T-helper 2 cell treated with Interferon-gamma antibody and Interleukin-4, amounts not matched to agents 5 μg/mL and 100 μg/mL, for 36 hours (primary cell): ENCODE results near the gene MADCAM1.
"Not testable (repeated sequence)": the region's sequence is repeated elsewhere in the genome, so short reads cannot be mapped to it uniquely, and the experiment has no call there.

Experiments used
- DNase-seq: peaks from one replicate; pipeline ENCODE4 v3.0.0; 2021; ENCODE audit warnings: low spot score
- H3K27ac Mint-ChIP-seq: one replicate; pipeline ENCODE4 v1.8.0; 2021; ENCODE audit warnings: mild to moderate bottlenecking, mixed read lengths
- H3K27me3 Mint-ChIP-seq: one replicate; pipeline ENCODE4 v1.8.0; 2021; ENCODE audit warnings: low read depth, mixed read lengths
- H3K36me3 Mint-ChIP-seq: one replicate; pipeline ENCODE4 v1.8.0; 2021; ENCODE audit warnings: low read depth, mixed read lengths
- H3K4me1 Mint-ChIP-seq: one replicate; pipeline ENCODE4 v1.8.0; 2021; ENCODE audit warnings: low read depth, mixed read lengths
- H3K4me3 Mint-ChIP-seq: one replicate; pipeline ENCODE4 v1.8.0; 2022; ENCODE audit warnings: mild to moderate bottlenecking, moderate library complexity, mixed read lengths
- H3K9me3 Mint-ChIP-seq: one replicate; pipeline ENCODE4 v1.8.0; 2021; ENCODE audit warnings: mixed read lengths

Gene MADCAM1

DNA sequence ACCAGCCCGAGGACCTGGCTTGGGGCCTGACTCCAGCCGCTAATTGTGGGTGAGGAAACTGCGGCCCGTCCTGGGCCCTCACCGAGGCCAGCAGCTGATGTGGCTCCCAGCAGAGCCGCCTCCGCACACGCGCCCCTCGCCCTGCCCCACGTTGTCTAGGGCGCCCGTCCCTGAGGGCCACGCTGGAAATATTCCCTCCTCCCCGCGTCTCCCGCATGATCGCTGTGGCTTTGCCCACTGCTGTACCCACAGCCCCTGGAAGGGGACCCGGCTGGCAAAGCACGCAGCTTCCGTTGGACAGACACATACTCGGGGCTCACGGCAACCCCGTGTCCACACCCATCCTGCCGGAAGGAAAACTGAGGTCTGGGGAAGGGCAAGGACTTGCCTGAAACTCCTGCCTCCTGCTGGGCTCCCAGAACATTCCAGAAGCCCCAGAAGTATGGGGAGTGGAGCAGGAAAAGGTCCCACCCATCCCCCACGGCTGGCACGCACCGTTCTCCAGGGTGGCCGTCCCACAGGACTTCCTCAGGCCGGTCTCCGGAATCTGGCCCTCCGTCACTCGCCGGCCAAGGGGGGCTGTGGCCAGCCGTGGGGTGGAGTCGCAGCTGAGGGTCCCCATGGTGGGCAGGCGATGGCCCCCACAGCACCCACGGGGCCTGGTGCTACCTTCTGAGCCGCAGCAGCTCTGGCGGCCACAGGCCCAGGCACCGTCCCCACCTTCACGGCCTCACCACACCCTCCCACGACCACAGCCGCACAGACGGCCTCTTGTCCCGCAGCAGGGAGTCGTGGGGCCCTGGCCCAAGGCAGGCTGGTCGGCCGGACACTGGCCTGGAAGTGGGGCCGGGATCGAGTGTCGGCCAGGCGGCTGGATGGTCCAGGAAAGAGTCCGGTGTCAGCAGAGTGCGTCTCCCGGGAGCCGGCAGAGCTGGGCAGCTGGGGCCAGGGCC lies 21.9 kb upstream of the MADCAM1 start:
- H3K4me1 Mint-ChIP-seq = no peaks in the 10 kb centered on the region
- H3K27me3 Mint-ChIP-seq = no peaks in the 10 kb centered on the region
- no peaks in the 10 kb centered on the region for H3K9me3 Mint-ChIP-seq
- H3K36me3 Mint-ChIP-seq = no peaks in the 10 kb centered on the region
- no peak for DNase-seq
- H3K4me3 Mint-ChIP-seq = no peak overlapping the region
- H3K27ac Mint-ChIP-seq = no peak overlapping the region

DNA sequence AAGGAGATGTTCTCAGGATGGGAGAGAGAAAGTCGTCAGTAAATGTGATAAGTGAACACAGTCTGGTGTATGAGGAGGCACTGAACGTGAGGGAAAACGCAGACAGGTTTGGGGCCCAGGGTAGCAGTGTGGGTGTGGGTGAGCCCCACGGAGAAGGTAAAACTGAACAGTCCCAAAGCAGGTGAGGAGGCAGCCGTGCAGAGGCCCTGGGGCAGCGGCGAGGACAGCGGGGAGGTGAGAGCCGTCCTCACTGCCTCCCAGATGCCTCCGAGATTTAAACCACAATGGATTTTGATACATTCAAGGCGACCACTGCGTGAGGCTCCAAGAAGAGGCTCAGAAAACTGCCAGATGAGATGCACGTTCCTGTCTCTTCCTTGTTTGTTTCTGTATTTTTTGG lies 20.9 kb upstream of the MADCAM1 start:
- Mint-ChIP-seq H3K27me3 (peaks cover 3% of the 10 kb centered on the region), H3K4me1 (peaks cover 2% of the 10 kb centered on the region), H3K9me3 (peaks cover 5% of the 10 kb centered on the region), H3K27ac (no peak overlapping the region), H3K36me3 (peaks cover 2% of the 10 kb centered on the region), H3K4me3 (no peak overlapping the region)
- no peak for DNase-seq

DNA sequence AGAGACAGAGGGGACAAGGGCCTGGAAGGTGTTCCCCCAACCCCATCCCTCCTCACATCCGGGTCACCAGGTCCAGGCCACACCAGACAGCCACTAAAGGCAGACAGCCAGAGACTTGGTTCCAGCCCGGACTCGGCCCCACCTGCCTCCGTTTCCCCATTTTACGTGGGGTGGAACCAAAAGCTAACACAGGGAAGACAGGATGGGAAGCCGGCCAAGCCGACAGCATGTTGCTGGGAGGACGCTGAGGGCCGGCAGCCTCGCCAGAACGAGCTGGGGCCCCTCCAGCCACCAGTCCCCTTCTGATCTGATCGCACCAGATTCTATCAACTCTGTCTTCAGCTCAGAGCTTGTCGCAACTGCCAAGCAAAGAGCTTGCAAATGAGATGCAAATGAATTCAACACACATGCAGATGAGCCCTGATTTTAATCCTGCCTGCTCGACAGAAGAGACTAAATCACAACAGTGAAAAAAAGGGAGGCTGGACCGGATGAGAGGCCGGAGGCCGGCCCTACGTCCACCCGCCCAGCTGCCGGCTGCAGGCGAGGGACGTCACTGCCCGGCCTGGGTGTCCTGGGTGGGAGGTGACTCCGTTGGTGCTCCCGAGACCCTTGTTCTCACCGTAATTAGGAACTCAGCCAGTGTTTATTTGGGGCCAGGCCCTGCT lies 17.9 kb upstream of the MADCAM1 start:
- H3K9me3 Mint-ChIP-seq = peaks cover 20% of the 10 kb centered on the region
- peaks cover 4% of the 10 kb centered on the region for H3K4me1 Mint-ChIP-seq
- peaks cover 8% of the 10 kb centered on the region for H3K27me3 Mint-ChIP-seq
- DNase-seq = no peak
- H3K36me3 Mint-ChIP-seq = peaks cover 12% of the 10 kb centered on the region
- H3K4me3 Mint-ChIP-seq = no peak overlapping the region
- H3K27ac Mint-ChIP-seq = no peak overlapping the region

DNA sequence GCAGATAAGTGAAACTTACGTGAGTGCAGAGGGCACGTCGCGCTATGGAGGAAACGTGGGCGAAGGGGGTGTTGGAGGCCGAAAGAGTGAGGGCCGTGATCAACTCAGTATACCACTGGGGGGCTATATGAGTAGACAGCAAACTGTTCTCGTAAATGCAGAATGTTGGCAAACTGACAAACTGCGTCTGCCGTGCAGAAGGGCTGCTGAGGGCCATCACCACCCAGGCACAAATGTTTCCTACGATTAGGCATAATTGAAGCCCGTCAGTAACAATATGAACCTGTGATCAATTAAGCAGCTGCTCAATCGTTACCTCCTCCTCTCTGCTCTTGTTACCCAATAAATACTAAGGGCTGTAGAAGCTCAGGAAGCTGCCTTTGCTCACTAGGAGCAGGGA lies 17.3 kb upstream of the MADCAM1 start:
- H3K9me3 Mint-ChIP-seq = peaks cover 20% of the 10 kb centered on the region
- H3K27ac Mint-ChIP-seq = no peak overlapping the region
- H3K36me3 Mint-ChIP-seq = peaks cover 12% of the 10 kb centered on the region
- H3K27me3 Mint-ChIP-seq = peaks cover 8% of the 10 kb centered on the region
- no peak for DNase-seq
- no peak overlapping the region for H3K4me3 Mint-ChIP-seq
- peaks cover 4% of the 10 kb centered on the region for H3K4me1 Mint-ChIP-seq

DNA sequence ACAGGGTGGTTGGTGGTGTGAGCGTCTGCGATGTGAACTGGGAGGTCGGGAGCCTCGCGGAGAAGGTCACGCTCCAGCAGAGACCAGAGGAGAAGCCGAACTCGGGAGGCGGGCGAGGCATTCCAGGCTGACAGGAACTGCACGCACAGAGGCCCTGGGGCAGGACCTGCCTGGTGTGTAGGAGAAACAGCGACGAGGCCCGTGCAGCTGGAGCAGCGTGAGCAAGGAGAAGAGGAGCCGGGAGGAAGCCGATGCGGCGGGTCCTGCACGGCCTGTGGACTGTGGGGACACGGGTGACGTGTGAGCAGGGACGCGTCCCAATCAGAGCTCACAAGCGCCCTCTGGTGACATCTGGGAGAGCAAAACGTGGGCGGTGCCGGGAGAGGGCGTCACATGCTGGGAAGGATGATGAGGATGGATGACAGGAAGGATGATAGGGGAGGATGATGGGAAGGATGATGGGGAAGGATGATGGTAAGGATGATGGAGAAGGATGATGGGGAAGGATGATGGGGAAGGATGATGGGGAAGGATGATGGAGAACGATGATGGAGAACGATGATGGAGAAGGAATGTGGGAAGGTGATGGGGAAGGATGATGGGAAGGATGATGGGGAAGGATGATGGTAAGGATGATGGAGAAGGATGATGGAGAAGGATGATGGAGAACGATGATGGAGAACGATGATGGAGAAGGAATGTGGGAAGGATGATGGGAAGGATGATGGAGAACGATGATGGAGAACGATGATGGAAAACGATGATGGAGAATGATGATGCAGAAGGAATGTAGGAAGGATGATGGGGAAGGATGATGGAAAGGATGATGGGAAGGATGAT lies 16.1 kb upstream of the MADCAM1 start:
- peaks cover 11% of the 10 kb centered on the region for H3K27me3 Mint-ChIP-seq
- peaks cover 12% of the 10 kb centered on the region for H3K36me3 Mint-ChIP-seq
- peaks cover 20% of the 10 kb centered on the region for H3K9me3 Mint-ChIP-seq
- no peak for DNase-seq
- H3K4me3 Mint-ChIP-seq = peak overlapping the region; percentile 38
- peak overlapping the region; percentile 87 for H3K27ac Mint-ChIP-seq
- H3K4me1 Mint-ChIP-seq = peaks cover 4% of the 10 kb centered on the region

DNA sequence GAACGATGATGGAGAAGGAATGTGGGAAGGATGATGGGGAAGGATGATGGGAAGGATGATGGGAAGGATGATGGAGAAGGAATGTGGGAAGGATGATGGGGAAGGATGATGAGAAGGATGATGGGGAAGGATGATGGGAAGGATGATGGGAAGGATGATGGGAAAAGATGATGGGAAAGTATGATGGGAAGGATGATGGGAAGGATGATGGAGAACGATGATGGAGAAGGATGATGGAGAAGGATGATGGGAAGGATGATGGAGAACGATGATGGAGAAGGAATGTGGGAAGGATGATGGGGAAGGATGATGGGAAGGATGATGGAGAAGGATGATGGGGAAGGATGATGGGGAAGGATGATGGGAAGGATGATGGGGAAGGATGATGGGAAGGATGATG lies 15.2 kb upstream of the MADCAM1 start:
- Mint-ChIP-seq H3K27me3 (peaks cover 11% of the 10 kb centered on the region), H3K27ac (peak overlapping the region; percentile 87), H3K4me3 (peak overlapping the region; percentile 38), H3K36me3 (peaks cover 12% of the 10 kb centered on the region), H3K9me3 (peaks cover 20% of the 10 kb centered on the region)
- H3K4me1 Mint-ChIP-seq, DNase-seq: not testable (repeated sequence)

DNA sequence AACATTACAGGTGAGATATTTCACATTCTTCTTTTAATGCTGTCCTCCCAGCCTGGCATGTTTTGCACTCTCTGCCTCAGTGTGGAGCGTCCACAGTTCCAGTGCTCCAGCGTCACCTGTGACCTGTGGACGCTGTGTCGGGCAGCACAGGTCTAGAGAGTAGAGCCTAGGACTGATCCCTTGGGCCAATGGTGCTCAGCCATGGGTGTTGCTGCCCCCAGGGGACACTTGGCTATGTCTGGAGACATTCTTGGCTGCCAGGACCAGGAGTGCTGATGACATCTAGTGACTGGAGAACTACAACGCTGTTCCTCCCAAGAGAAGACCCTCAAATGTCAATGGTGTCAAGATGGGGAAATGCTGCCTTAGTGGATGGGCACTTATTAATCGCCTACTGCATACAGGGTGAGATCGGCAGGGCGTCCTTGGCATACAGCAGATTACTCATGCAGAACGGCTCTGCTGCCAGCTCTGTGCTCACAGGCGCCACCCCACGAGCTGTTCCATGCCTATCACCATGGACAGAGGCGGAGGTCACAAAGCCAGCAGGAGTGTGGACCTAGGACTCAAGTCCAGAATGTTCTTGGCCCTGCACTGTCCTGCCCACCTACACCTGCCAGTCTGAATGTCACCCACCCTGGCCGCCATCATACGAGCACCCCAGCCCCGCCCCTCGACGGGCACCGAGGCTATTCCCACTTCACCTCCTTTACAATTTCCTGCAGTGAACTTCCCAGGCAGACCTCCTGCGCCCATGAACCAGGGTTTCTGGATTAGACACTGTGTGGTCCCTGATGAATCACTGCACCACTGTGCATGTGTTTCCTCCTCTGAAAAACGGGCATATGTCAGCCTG lies 13.9 kb upstream of the MADCAM1 start:
- Mint-ChIP-seq H3K9me3 (peaks cover 20% of the 10 kb centered on the region), H3K27ac (no peak overlapping the region), H3K4me3 (no peak overlapping the region), H3K27me3 (peaks cover 11% of the 10 kb centered on the region), H3K4me1 (peaks cover 4% of the 10 kb centered on the region), H3K36me3 (peaks cover 12% of the 10 kb centered on the region)
- no peak for DNase-seq

DNA sequence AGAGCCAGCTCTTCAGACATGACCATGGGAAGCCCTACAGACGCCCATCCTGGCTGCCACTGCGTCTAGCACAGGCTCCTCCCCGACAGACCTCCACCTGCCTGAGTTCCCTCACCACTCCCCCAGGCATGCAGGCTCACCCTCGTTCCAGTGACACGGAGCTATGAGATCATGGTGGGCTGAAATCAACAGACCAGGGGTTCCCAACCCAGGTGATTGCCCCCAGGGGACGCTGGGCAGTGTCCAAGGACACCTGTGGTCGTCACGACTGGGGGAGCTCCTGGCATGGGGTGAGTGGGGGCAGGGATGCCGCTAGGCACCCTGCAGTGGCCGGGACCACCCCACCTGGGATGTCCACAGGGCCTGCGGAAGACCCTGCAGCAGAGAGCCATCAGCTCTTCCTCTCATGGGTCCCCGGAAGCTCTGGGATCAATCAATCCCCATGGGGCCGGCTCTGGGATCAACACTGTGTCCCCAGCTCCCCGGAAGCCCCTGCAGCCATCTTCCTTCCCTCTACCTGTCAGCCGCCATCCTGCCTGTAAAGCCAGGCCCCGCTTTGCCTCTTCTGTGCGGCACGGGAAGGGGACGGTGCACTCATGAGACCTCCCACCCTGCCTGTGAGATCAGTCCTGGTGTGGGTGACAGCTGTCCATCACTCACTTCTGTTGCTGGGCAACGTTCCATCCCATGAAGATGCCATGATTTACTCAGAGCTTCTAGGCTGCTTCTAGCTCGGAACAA lies 12.8 kb upstream of the MADCAM1 start:
- Mint-ChIP-seq H3K9me3 (peaks cover 20% of the 10 kb centered on the region), H3K27me3 (peaks cover 11% of the 10 kb centered on the region), H3K36me3 (peaks cover 12% of the 10 kb centered on the region), H3K4me1 (peaks cover 7% of the 10 kb centered on the region), H3K4me3 (no peak overlapping the region), H3K27ac (no peak overlapping the region)
- DNase-seq = no peak

DNA sequence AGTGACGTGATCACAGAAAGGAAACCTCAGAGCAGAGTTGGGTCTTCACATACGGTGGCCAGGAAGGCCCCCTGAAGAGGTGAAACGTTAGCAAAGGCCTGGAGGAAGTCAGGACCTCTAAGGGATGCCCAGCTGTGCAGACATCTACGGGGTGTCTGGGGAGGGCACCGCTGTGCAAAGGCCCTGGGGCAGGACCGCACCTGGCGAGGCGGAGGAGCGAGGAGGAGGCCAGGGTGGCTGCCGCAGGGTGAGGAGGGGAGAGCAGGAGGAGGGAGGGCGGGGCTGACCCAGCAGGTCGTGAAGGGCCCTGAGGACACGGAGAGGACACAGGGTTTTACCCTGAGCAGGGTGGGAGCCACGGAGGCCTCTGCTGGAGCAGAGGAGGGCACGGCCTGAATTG lies 11.8 kb upstream of the MADCAM1 start:
- H3K4me1 Mint-ChIP-seq = peaks cover 7% of the 10 kb centered on the region
- peaks cover 11% of the 10 kb centered on the region for H3K27me3 Mint-ChIP-seq
- H3K4me3 Mint-ChIP-seq = no peak overlapping the region
- peaks cover 12% of the 10 kb centered on the region for H3K36me3 Mint-ChIP-seq
- no peak for DNase-seq
- peaks cover 20% of the 10 kb centered on the region for H3K9me3 Mint-ChIP-seq
- no peak overlapping the region for H3K27ac Mint-ChIP-seq

DNA sequence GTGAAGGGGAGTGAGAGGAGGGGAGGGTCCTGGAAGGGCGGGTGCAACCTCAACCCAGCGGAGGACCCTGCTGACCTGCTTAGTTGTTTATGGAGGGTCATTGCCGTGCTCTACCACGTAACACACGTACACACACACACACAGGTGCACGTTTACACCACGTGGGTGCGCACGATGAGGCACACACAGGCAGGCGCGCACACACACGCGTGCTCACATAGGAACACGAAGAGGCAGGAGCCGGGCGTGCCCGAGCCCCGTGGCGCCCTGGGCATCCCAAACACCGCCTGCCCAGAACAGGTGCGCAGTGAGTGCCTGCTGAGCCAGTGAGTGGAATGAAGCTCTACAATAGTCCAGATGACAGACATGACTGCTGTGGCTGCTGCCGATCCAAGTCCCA lies 11.2 kb upstream of the MADCAM1 start:
- peaks cover 9% of the 10 kb centered on the region for H3K4me1 Mint-ChIP-seq
- H3K36me3 Mint-ChIP-seq = peaks cover 12% of the 10 kb centered on the region
- H3K27me3 Mint-ChIP-seq = peaks cover 11% of the 10 kb centered on the region
- H3K27ac Mint-ChIP-seq = no peak overlapping the region
- H3K9me3 Mint-ChIP-seq = peaks cover 17% of the 10 kb centered on the region
- DNase-seq = no peak
- no peak overlapping the region for H3K4me3 Mint-ChIP-seq

DNA sequence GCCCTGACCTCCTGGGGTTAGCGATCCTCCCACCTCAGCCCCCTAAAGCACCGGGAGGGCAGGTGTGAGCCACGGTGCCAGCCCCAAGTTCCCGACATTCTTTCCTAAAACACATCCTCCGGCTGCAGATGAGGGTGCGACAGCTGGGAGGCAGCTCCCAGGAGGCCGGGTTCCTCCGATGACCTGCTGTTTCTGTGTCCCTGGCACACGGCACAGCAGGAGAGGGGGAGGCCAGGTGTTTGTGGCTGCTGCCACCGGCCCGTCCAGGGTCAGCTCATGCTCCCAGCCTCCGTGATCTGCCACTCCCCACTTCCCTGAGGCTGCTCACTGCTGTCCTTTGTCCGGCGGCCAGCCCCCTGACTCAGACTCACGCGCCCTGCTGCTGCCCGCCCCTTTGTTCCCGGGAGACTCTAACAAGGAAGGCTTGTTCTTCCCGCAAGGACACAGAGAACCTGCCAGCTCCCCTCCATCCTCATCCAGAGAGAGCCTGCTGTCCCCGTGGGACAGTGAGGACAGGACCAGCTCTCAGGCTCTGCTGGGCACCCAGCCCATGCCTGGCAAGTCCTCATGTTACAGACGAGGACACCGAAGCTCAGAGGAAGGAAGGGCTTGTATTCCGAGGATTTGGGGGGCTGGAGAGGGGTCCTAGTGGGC lies 10.6 kb upstream of the MADCAM1 start:
- Mint-ChIP-seq H3K4me3 (no peak overlapping the region), H3K27ac (no peak overlapping the region)

More for the DNA sequence above, 10.6 kb upstream of the MADCAM1 start:
- Mint-ChIP-seq H3K9me3 (peaks cover 11% of the 10 kb centered on the region), H3K27me3 (peaks cover 5% of the 10 kb centered on the region), H3K36me3 (peaks cover 7% of the 10 kb centered on the region), H3K4me1 (peaks cover 5% of the 10 kb centered on the region)
- DNase-seq = no peak
